GM12801 (cell line): Measurements from ENCODE around the gene OR8J3.

Experiments used
- CTCF ChIP-seq: IDR thresholded peaks from one replicate; pipeline ENCODE4 v1.5.1; 2011; ENCODE audit warnings: control low read depth; ENCODE audit not compliant: insufficient read length; ENCODE audit errors: extremely low read depth

OR8J3 gene

GRCh38 chr11:56152333-56152732 lies 12.3 kb upstream of the OR8J3 start:
- no peak for TF ChIP-seq CTCF

GRCh38 chr11:56151376-56151775 lies 11.4 kb upstream of the OR8J3 start:
- TF ChIP-seq CTCF, result no peak

GRCh38 chr11:56122073-56122472 lies 17.9 kb downstream of the OR8J3 start, which contains the start of gene OR8H3:
OR8H3 (plus strand) TSS chr11:56122373; CDS start chr11:56122373, 0 bp downstream.
- no peak for TF ChIP-seq CTCF

- no peak for TF ChIP-seq CTCF
Observed at GRCh38 chr11:56103210-56103737, 36.7 kb downstream of the OR8J3 start, which contains the start of gene OR8H2. OR8H2 (plus strand) TSS chr11:56103687; CDS start chr11:56105043, 1,356 bp downstream.

- no peak for TF ChIP-seq CTCF
Observed at GRCh38 chr11:56093008-56093407, 47.0 kb downstream of the OR8J3 start, which contains the start of gene OR8I2. OR8I2 (plus strand) TSS chr11:56093308; CDS start chr11:56093308, 0 bp downstream.

GRCh38 chr11:56089697-56090096 lies 50.3 kb downstream of the OR8J3 start:
- no peak for TF ChIP-seq CTCF
